ENCODE results near the gene IFNA17.
"Not testable (repeated sequence)": the region's sequence is repeated elsewhere in the genome, so short reads cannot be mapped to it uniquely, and the experiment has no call there.

IFNA17 gene

GRCh38 chr9:21228122-21228521 lies at the start of gene IFNA17:
Gene IFNA17, minus strand, starts transcription at chr9:21228222. Its CDS starts 49 bp downstream, at chr9:21228173.
- no peak for DNase-seq

- DNase-seq, result no peak
Measured at GRCh38 chr9:21268347-21268657, 40.3 kb upstream of the IFNA17 start.

- peak in 1 of 56 donors; percentile 1 for DNase-seq
Measured at GRCh38 chr9:21267485-21268346, 39.7 kb upstream of the IFNA17 start.

- DNase-seq, result no peak
Measured at GRCh38 chr9:21266733-21267484, 38.9 kb upstream of the IFNA17 start.

- DNase-seq, result no peak
Measured at GRCh38 chr9:21265421-21266189, 37.6 kb upstream of the IFNA17 start.

GRCh38 chr9:21255538-21256212 lies 27.7 kb upstream of the IFNA17 start:
- DNase-seq, result no peak

GRCh38 chr9:21252721-21253547 lies 24.9 kb upstream of the IFNA17 start:
- DNase-seq, result peak in 10 of 56 donors; percentile 0 to 45 (median 6)

GRCh38 chr9:21251638-21252037 lies 23.6 kb upstream of the IFNA17 start:
- no peak for DNase-seq

GRCh38 chr9:21251190-21251589 lies 23.2 kb upstream of the IFNA17 start:
- no peak for DNase-seq

GRCh38 chr9:21244836-21245235 lies 16.8 kb upstream of the IFNA17 start:
- DNase-seq, result no peak

GRCh38 chr9:21239911-21240310 lies 11.9 kb upstream of the IFNA17 start, which contains the start of gene IFNA14:
Gene IFNA14, minus strand, starts transcription at chr9:21240005. Its CDS starts 70 bp downstream, at chr9:21239935.
- no peak for DNase-seq

GRCh38 chr9:21236360-21236714 lies 8.3 kb upstream of the IFNA17 start:
- DNase-seq, result not testable (repeated sequence)

GRCh38 chr9:21235468-21236359 lies 7.7 kb upstream of the IFNA17 start:
- DNase-seq, result peak in 9 of 56 donors; percentile 2 to 36 (median 16)

- DNase-seq, result no peak
Measured at GRCh38 chr9:21234153-21234687, 6.2 kb upstream of the IFNA17 start.

GRCh38 chr9:21233258-21233657 lies 5.2 kb upstream of the IFNA17 start:
- DNase-seq, result no peak

GRCh38 chr9:21217211-21217610 lies 10.8 kb downstream of the IFNA17 start, which contains the start of gene IFNA16:
Gene IFNA16, minus strand, starts transcription at chr9:21217311. Its CDS starts 6 bp downstream, at chr9:21217305.
- not testable (repeated sequence) for DNase-seq

GRCh38 chr9:21213411-21214326 lies 14.4 kb downstream of the IFNA17 start:
- DNase-seq, result not testable (repeated sequence)

- not testable (repeated sequence) for DNase-seq
Measured at GRCh38 chr9:21212160-21212559, 15.9 kb downstream of the IFNA17 start.
